Astrocyte of the cerebellum (primary cell): Measurements from ENCODE around the gene SNX9.

Source experiments
- DNase-seq: peaks from one replicate; pipeline ENCODE4 v3.0.0-alpha.2; 2011; ENCODE audit warnings: low read depth
- H3K4me3 ChIP-seq: 2 replicates; pipeline ENCODE4 v1.5.1; 2011; ENCODE audit warnings: mild to moderate bottlenecking, low read depth, low read length, moderate library complexity
- in situ Hi-C: cut with HindIII; loops from 2 replicates; pipeline ENCODE4 v1.10.0; 2017; ENCODE audit warnings: low sequenced_read_pairs
- TF ChIP-seq, protein P1 (sequence below): IDR thresholded peaks from 2 replicates; pipeline ENCODE4 v1.5.1; 2012; ENCODE audit warnings: low read length, low read depth, moderate library complexity, mild to moderate bottlenecking; ENCODE audit errors: missing control alignments

SNX9 gene

DNA sequence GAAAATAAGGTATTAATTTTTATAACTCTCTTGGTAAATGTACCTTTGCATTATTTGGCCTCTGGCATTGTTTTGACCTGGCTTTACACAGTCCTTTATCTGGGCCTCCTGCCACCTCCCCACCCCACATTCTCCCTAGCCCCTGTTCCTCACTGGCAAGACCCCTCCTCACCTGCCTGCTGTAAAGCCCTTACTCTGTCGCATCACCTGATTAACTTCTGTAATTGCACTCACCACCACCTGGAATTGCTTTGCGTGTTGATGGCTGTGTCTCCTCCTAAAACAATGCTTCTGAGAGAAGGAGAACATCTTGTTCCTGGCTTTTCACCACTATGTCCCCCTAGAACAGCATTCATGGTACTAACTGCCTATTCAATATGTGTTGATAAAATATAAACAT, 24.8 kb downstream of the SNX9 start:
- DNase-seq = no peak
- no peak overlapping the region for H3K4me3 ChIP-seq
- TF ChIP-seq, protein P1, sequence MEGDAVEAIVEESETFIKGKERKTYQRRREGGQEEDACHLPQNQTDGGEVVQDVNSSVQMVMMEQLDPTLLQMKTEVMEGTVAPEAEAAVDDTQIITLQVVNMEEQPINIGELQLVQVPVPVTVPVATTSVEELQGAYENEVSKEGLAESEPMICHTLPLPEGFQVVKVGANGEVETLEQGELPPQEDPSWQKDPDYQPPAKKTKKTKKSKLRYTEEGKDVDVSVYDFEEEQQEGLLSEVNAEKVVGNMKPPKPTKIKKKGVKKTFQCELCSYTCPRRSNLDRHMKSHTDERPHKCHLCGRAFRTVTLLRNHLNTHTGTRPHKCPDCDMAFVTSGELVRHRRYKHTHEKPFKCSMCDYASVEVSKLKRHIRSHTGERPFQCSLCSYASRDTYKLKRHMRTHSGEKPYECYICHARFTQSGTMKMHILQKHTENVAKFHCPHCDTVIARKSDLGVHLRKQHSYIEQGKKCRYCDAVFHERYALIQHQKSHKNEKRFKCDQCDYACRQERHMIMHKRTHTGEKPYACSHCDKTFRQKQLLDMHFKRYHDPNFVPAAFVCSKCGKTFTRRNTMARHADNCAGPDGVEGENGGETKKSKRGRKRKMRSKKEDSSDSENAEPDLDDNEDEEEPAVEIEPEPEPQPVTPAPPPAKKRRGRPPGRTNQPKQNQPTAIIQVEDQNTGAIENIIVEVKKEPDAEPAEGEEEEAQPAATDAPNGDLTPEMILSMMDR = no peak
- in situ Hi-C loops = no loop called here

GRCh38 chr6:157848693-157849092, 25.6 kb downstream of the SNX9 start:
- in situ Hi-C loops = no loop called here
- TF ChIP-seq, protein P1 = no peak

DNA sequence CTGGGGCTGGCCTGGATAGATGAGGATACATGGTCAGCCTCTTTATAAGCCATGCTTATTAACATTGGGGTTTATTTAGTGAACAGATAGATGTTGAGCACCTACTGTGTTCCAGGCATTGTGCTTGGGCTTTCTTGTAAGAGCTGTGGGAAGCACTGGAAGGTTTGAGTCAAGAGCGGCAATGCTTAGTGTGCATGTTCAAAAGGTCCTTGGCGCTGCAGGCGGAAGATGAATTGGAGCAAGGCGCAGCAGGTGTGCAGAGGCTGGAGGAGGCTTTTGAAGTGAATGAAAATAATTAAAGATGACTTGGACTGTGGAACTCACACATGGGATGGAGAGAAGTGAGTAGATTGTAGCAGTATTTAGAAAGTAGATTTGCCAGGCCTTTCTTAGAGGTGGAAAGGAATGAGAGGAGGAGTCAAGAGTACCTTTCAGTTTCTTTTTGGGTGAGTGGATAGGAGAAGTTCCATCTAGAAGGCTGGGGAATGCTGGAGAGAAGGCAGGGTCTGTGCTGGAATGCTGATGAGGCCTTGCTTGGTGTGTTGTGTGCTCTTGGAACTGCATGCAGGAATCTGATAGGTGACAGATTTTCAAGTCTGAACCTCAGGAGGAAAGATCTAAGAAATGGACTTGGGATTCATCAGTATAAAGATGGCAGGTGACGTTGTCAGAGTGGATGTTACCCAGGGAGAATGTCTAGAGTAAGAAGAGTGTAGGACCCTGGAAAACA, 26.4 kb downstream of the SNX9 start:
- H3K4me3 ChIP-seq = no peak overlapping the region
- TF ChIP-seq, protein P1 = no peak
- in situ Hi-C loops = no loop called here
- no peak for DNase-seq

More at GRCh38 chr6:157848693-157849092, 25.6 kb downstream of the SNX9 start:
- DNase-seq = no peak
- H3K4me3 ChIP-seq = no peak overlapping the region

DNA sequence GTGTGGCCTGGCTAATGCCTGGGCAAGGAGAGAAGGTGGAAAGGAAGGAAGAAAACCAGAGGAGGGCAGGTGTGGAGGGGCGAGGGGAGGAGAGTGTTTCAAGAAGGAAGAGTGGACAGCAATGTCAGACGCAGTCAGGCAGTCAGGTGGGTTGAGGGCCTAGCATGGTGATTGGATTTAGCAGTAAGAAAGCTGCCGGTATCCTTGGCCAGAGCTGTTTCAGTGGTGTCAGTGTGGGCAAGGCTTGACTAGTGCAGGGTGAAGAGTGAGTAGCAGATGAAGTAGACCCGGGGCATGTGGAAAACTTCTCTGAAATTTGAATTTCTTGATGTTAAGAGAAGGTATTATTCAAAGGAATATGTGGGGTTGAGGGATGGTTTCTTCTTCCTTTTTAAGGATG, 27.0 kb downstream of the SNX9 start:
- TF ChIP-seq, protein P1 = no peak
- no peak overlapping the region for H3K4me3 ChIP-seq
- no peak for DNase-seq
- in situ Hi-C loops = no loop called here

DNA sequence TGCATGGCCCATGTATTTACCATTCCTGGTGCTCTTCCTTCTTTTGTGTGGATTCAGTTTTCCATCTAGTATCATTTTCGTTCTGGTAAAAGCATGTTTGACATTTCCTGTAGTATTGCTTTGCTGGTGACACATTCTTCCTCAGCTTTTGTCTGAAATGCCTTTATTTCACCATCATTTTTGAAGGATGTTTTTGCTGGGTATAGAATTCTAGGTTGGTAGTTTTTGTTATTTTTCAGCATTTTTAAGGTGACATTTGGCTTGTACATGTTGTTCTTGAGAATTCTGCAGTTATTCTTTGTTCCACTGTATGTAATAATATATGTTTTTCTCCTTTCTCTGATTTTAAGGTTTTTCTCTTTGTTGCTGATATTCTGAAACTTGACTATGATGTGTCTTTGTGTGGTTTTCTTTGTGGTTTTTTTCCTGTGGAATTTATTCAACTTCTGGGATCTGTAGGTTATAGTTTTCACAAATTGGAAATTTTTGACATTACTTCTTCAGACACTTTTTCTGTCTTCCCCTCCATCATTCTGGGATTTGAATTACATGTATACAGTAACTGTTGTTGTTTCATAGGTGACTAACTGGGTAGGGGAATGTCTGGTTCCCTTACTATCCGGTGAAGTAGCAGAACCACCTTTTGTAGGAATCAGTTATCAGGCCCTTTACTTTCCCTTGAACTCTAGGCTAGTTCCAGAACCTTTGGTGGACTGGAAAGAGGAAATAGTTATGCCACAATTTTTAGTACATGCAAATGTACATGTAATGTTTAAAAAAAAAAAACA, 30.2 kb downstream of the SNX9 start:
- no peak for DNase-seq
- TF ChIP-seq, protein P1 = no peak
- in situ Hi-C loops = no loop called here
- no peak overlapping the region for H3K4me3 ChIP-seq

DNA sequence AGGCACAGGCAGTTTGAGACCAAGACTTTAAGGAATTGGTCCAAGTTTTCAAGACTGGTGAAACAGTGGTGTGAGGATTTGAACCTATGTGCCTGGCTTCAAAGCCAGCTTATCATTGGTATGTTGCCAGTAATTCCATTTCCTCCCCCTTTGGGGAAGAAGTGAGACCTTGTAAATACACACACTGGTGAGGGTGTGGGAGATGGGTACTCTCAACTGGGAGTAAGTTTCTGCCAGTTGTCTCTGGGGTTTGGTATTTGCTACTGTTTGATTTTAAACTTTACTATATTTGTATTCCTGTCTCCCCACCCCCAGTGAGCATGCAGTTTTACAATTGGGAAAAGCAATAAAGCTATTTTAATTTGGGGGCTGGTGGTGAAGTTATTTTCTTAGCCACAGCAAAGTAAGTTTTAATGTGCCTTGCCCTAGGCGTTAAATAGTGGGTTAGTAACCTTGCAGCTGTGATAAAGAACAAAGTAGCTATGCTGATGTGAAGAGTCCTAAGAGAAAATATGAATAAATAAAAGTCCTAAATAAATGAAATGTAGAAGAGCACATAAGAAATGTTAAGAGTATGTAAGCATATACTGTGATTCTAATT, 31.0 kb downstream of the SNX9 start:
- in situ Hi-C loops = no loop called here
- TF ChIP-seq, protein P1 = no peak
- H3K4me3 ChIP-seq = no peak overlapping the region
- no peak for DNase-seq
